Neuronal stem cell (in vitro differentiated cells): ENCODE data around the gene TINCR.

Experiments used
- DNase-seq: peaks from one replicate; pipeline ENCODE4 v3.0.0-alpha.2; 2013; ENCODE audit warnings: low spot score
- H2AFZ ChIP-seq: one replicate; pipeline ENCODE4 v1.6.1; 2013; ENCODE audit warnings: mild to moderate bottlenecking, low read length, inconsistent platforms
- H2AK5ac ChIP-seq: 2 replicates; pipeline ENCODE4 v1.6.1; 2013; ENCODE audit warnings: low read depth, mild to moderate bottlenecking, inconsistent platforms, low read length, moderate library complexity, mixed read lengths
- H2BK120ac ChIP-seq: 2 replicates; pipeline ENCODE4 v1.6.1; 2013; ENCODE audit warnings: low read depth, mild to moderate bottlenecking, inconsistent platforms, low read length, moderate library complexity, mixed read lengths
- H2BK12ac ChIP-seq: one replicate; pipeline ENCODE4 v1.6.1; 2013; ENCODE audit warnings: low read length, inconsistent platforms
- H2BK15ac ChIP-seq: 2 replicates; pipeline ENCODE4 v1.6.1; 2013; ENCODE audit warnings: mild to moderate bottlenecking, low read length, inconsistent platforms, mixed read lengths
- H2BK5ac ChIP-seq: one replicate; pipeline ENCODE4 v1.6.1; 2013; ENCODE audit warnings: inconsistent platforms, mild to moderate bottlenecking, low read length, moderate library complexity
- H3K14ac ChIP-seq: one replicate; pipeline ENCODE4 v1.6.1; 2013; ENCODE audit warnings: low read length, inconsistent platforms
- H3K18ac ChIP-seq: 2 replicates; pipeline ENCODE4 v1.6.1; 2013; ENCODE audit warnings: low read length, inconsistent platforms
- H3K23ac ChIP-seq: 2 replicates; pipeline ENCODE4 v1.6.1; 2013; ENCODE audit warnings: low read depth, mild to moderate bottlenecking, mixed read lengths, low read length, inconsistent platforms; ENCODE audit not compliant: poor library complexity
- H3K27ac ChIP-seq: replicated peaks from 3 replicates; pipeline ENCODE4 v1.5.1; 2013; ENCODE audit warnings: low read length, inconsistent platforms
- H3K27me3 ChIP-seq, 3 experiments: 2 replicates each; pipeline ENCODE4 v1.6.1; 2013; ENCODE audit warnings: low read length in 3 of 3, mild to moderate bottlenecking in 2 of 3, inconsistent platforms in 1 of 3, low read depth in 1 of 3, mixed read lengths in 1 of 3, moderate library complexity in 1 of 3; ENCODE audit not compliant: control insufficient read depth in 3 of 3, insufficient read depth in 3 of 3
- H3K36me3 ChIP-seq, 2 donors: replicated peaks in 1 of 2; 2 replicates each; pipeline ENCODE4 v1.6.1; 2013; ENCODE audit warnings: low read length in 2 of 2; ENCODE audit not compliant: control insufficient read depth in 2 of 2, insufficient read depth in 2 of 2
- H3K4ac ChIP-seq: 2 replicates; pipeline ENCODE4 v1.6.1; 2013; ENCODE audit warnings: inconsistent platforms, mild to moderate bottlenecking, low read length, moderate library complexity
- H3K4me1 ChIP-seq, 2 donors: 1 replicate in 1 of 2; 2 replicates in 1 of 2; pipeline ENCODE4 v1.6.1; 2013; ENCODE audit warnings: low read length in 2 of 2, low read depth in 1 of 2; ENCODE audit not compliant: control insufficient read depth in 2 of 2, insufficient read depth in 1 of 2
- H3K4me2 ChIP-seq: one replicate; pipeline ENCODE4 v1.6.1; 2013; ENCODE audit warnings: mild to moderate bottlenecking, low read length, inconsistent platforms; ENCODE audit not compliant: insufficient read depth, poor library complexity, severe bottlenecking
- H3K4me3 ChIP-seq, 2 donors: 2 replicates each; pipeline ENCODE4 v1.5.1; 2013; ENCODE audit warnings: low read length in 2 of 2, mild to moderate bottlenecking in 2 of 2, inconsistent platforms in 1 of 2, moderate library complexity in 1 of 2
- H3K79me1 ChIP-seq: one replicate; pipeline ENCODE4 v1.6.1; 2013; ENCODE audit warnings: low read depth, mild to moderate bottlenecking, inconsistent platforms, low read length, moderate library complexity
- H3K9ac ChIP-seq: one replicate; pipeline ENCODE4 v1.6.1; 2013; ENCODE audit warnings: mild to moderate bottlenecking, low read depth, low read length, inconsistent platforms; ENCODE audit not compliant: poor library complexity
- H3K9me3 ChIP-seq, 2 donors: replicated peaks in 1 of 2; 2 replicates each; pipeline versions ENCODE3 to v1.6.1; 2013; ENCODE audit warnings: low read length in 2 of 2, mild to moderate bottlenecking in 2 of 2, inconsistent platforms in 1 of 2, low read depth in 1 of 2, mixed read lengths in 1 of 2, moderate library complexity in 1 of 2; ENCODE audit not compliant: control insufficient read depth in 2 of 2, insufficient read depth in 1 of 2
- H4K8ac ChIP-seq: one replicate; pipeline ENCODE4 v1.6.1; 2013; ENCODE audit warnings: low read depth, mild to moderate bottlenecking, inconsistent platforms, low read length, moderate library complexity
- H4K91ac ChIP-seq: one replicate; pipeline ENCODE4 v1.6.1; 2013; ENCODE audit warnings: low read length, low read depth, mild to moderate bottlenecking, inconsistent platforms; ENCODE audit not compliant: poor library complexity
- WGBS, 2 donors: extraction: QIAGEN DNeasy Blood & Tissue Kit; methylation state at CpG; one replicate each; pipeline ENCODE4 v1.1.7; 2013; ENCODE audit warnings: missing lambda C conversion rate in 2 of 2, mixed read lengths in 1 of 2; ENCODE audit not compliant: insufficient read length in 2 of 2, insufficient replicate concordance in 1 of 2; ENCODE audit errors: extremely low coverage in 2 of 2; 5-methylcytosine and 5-hydroxymethylcytosine counted together

Gene TINCR

DNA sequence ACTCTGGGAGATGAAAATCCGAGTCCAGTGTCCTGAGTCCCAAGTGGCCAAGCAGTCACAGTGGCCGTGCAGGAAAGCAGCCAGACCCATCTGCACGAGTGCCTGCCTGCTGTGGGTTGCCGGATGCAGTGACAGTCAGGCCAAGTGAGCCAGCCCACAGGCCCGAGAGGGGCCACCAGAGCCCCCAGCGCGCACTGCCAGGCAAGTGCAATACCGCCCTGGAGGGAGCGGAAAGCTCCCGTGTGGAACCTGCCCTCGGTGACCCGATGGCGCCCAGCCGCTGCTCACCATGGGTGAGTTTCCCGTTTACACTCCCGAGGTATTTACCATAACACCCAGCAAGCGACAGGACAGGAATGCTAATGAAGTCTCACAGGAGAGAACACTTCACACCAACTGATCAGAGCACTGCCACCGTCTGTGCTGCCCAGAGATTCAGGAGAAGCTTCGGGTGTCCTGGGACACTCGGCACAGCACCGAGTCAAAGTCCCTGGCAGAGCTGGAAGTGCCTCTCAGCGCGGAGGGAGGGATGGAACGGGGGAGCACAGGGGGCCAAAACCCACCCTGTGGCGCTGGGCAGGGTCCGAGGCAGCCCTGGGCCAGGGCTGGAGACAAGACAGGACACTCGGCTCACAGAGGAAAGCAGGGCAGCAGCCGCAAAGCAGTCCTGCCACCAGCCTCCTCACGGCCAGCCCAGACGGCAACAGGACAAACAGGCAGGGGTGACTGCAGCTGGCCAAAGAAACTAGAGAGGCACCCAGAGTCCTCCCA, 21.3 kb upstream of the TINCR start:
- no CpG with 5 or more reads among the region's 30 CpGs for WGBS, 2 donors
- Histone ChIP-seq H2AK5ac (no peak overlapping the region), H3K27me3 (no peaks in the 10 kb centered on the region), H3K14ac (no peak overlapping the region), H2BK120ac (no peak overlapping the region), H3K79me1 (peaks cover 1% of the 10 kb centered on the region), H3K4me2 (no peak overlapping the region), H2AFZ (no peak overlapping the region), H2BK12ac (no peak overlapping the region), H3K27ac (no peak overlapping the region), H3K9me3 (no peaks in the 10 kb centered on the region), H3K23ac (peak overlapping the region; percentile 27), H3K36me3 (peaks cover 45 to 82% of the 10 kb centered on the region in 2 donors), H4K8ac (no peak overlapping the region), H3K4me3 (no peak overlapping the region), H2BK5ac (no peak overlapping the region), H2BK15ac (no peak overlapping the region), H3K4me1 (peaks cover 13 to 15% of the 10 kb centered on the region in 2 donors), H3K18ac (no peak overlapping the region), H4K91ac (no peak overlapping the region), H3K4ac (no peak overlapping the region), H3K9ac (peak overlapping the region; percentile 10)
- DNase-seq = no peak

DNA sequence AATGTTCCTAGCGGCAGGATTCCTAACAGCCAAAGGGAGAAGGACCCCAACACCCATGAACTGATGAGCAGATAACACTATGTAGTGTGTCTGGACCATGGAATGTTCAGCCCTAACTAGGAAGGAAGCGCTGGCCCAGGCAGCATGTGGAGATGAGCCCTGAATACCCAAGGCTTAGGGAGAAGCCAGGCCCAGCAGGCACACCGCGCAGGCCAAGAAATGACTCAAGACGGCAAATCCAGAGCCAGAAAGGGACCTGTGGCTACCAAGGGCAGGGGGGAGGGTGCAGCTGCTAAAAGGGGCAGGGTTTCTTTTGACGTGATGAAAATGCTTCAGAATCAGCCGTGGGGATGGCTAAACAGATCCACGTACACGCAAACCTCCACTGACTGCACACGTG, 20.7 kb upstream of the TINCR start:
- no CpG with 5 or more reads among the region's 10 CpGs for WGBS, 2 donors

GRCh38 chr19:5587661-5588060, 19.9 kb upstream of the TINCR start:
- no peak overlapping the region for H4K91ac ChIP-seq
- H3K27me3 ChIP-seq = no peaks in the 10 kb centered on the region
- no peak overlapping the region for H2AFZ ChIP-seq
- H3K4ac ChIP-seq = no peak overlapping the region
- H3K4me3 ChIP-seq = no peak overlapping the region
- H2BK12ac ChIP-seq = no peak overlapping the region
- peaks cover 1% of the 10 kb centered on the region for H3K79me1 ChIP-seq
- H3K14ac ChIP-seq = no peak overlapping the region
- H3K23ac ChIP-seq = peak overlapping the region; percentile 27
- no CpG with 5 or more reads among the region's 23 CpGs for WGBS, 2 donors
- no peak overlapping the region for H3K9ac ChIP-seq
- peak overlapping the region; percentile 57 for H2BK5ac ChIP-seq
- H3K18ac ChIP-seq = no peak overlapping the region
- peaks cover 36 to 78% of the 10 kb centered on the region in 2 donors for H3K36me3 ChIP-seq
- H4K8ac ChIP-seq = no peak overlapping the region
- no peak overlapping the region for H3K27ac ChIP-seq
- peak overlapping the region; percentile 56 for H2AK5ac ChIP-seq
- no peak overlapping the region for H3K4me2 ChIP-seq
- H2BK15ac ChIP-seq = no peak overlapping the region
- H3K4me1 ChIP-seq = peaks cover 13 to 15% of the 10 kb centered on the region in 2 donors
- H2BK120ac ChIP-seq = no peak overlapping the region
- DNase-seq = no peak
- H3K9me3 ChIP-seq = no peaks in the 10 kb centered on the region

More for the DNA sequence above, 20.7 kb upstream of the TINCR start:
- Histone ChIP-seq H3K27me3 (no peaks in the 10 kb centered on the region), H3K9ac (no peak overlapping the region), H3K27ac (no peak overlapping the region), H4K91ac (no peak overlapping the region), H3K79me1 (peaks cover 1% of the 10 kb centered on the region), H2BK5ac (no peak overlapping the region), H4K8ac (no peak overlapping the region), H2BK120ac (no peak overlapping the region), H3K4me2 (no peak overlapping the region), H3K4me1 (peaks cover 13 to 15% of the 10 kb centered on the region in 2 donors), H2BK15ac (no peak overlapping the region), H3K4ac (no peak overlapping the region), H3K14ac (no peak overlapping the region), H3K23ac (no peak overlapping the region), H3K18ac (no peak overlapping the region), H2AFZ (no peak overlapping the region), H3K36me3 (peaks cover 40 to 82% of the 10 kb centered on the region in 2 donors), H3K9me3 (no peaks in the 10 kb centered on the region), H3K4me3 (no peak overlapping the region), H2AK5ac (no peak overlapping the region), H2BK12ac (no peak overlapping the region)
- DNase-seq = no peak

DNA sequence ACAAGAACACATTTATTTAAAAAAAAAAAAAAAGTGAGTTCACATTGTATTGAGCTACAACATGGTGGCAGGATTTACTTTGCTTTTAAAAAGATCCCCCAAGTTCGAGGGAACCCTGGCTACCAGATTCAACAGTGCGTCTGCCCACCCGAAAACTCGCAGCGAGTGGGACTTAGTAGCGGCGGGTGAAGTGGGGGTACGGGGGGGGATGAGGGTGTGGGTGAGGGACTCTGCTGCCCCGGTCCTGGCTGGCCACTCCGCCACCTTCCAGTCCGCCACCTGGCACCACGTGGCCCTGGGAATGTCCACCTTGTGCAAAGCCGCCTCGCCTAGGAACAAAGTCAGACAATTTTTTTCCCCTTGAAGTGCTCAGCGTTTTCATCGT, 19.3 kb upstream of the TINCR start:
- H4K91ac ChIP-seq = no peak overlapping the region
- no peaks in the 10 kb centered on the region for H3K27me3 ChIP-seq
- no peak overlapping the region for H4K8ac ChIP-seq
- no peak for DNase-seq
- WGBS, 2 donors = no CpG with 5 or more reads among the region's 16 CpGs
- H2AFZ ChIP-seq = no peak overlapping the region
- H2AK5ac ChIP-seq = no peak overlapping the region
- H2BK15ac ChIP-seq = no peak overlapping the region
- H3K79me1 ChIP-seq = peaks cover 1% of the 10 kb centered on the region
- peaks cover 13 to 15% of the 10 kb centered on the region in 2 donors for H3K4me1 ChIP-seq
- no peak overlapping the region for H3K23ac ChIP-seq
- no peaks in the 10 kb centered on the region for H3K9me3 ChIP-seq
- H3K4me2 ChIP-seq = no peak overlapping the region
- H2BK5ac ChIP-seq = peak overlapping the region; percentile 57
- no peak overlapping the region for H3K14ac ChIP-seq
- peaks cover 32 to 78% of the 10 kb centered on the region in 2 donors for H3K36me3 ChIP-seq
- no peak overlapping the region for H3K4me3 ChIP-seq
- no peak overlapping the region for H2BK120ac ChIP-seq
- H3K27ac ChIP-seq = no peak overlapping the region
- H3K9ac ChIP-seq = no peak overlapping the region
- no peak overlapping the region for H2BK12ac ChIP-seq
- no peak overlapping the region for H3K4ac ChIP-seq
- H3K18ac ChIP-seq = no peak overlapping the region
